Kidney capillary endothelial cell (primary cell): ENCODE measurements around the gene EDEM2.
"Not testable (repeated sequence)": the region's sequence is repeated elsewhere in the genome, so short reads cannot be mapped to it uniquely, and the experiment has no call there.

Source experiments
- DNase-seq: peaks from one replicate; pipeline ENCODE4 v3.0.0-alpha.2; 2018; ENCODE audit warnings: low spot score

The EDEM2 gene

DNA sequence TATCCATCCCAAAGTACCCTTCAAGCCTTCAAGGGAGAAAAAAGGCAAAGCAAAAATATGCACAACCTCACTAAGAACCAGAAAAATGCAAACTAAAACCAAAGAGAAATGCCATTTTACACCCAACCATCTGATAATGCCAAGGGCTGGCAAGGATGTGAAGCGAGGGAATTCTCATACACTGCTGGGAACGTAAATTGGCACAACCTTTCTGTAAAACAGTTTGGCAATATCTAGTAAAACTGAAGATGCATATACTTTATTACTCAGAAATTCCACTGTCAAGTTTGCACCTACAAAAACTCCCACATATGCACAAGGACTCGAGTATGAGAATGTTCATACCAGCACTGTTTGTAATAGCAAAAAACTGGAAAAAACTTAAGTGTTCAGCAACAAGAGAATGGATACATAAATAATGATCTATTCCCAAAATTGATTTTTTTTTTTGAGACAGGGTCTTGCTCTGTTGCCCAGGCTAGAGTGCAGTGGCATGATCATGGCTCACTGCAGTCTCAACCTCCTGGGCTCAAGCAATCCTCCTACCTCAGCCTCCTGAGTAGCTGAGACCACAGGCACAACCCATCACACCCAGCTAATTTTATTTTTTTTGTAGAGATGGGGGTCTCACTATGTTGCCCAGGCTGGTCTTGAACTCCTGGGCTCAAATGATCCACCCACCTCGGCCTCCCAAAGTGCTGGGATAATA is 21.7 kb upstream of the EDEM2 start:
- DNase-seq = not testable (repeated sequence)

GRCh38 chr20:35167787-35168186 is 20.7 kb upstream of the EDEM2 start:
- DNase-seq = no peak

GRCh38 chr20:35166242-35166830 is 19.2 kb upstream of the EDEM2 start:
- DNase-seq = peak; percentile 92

DNA sequence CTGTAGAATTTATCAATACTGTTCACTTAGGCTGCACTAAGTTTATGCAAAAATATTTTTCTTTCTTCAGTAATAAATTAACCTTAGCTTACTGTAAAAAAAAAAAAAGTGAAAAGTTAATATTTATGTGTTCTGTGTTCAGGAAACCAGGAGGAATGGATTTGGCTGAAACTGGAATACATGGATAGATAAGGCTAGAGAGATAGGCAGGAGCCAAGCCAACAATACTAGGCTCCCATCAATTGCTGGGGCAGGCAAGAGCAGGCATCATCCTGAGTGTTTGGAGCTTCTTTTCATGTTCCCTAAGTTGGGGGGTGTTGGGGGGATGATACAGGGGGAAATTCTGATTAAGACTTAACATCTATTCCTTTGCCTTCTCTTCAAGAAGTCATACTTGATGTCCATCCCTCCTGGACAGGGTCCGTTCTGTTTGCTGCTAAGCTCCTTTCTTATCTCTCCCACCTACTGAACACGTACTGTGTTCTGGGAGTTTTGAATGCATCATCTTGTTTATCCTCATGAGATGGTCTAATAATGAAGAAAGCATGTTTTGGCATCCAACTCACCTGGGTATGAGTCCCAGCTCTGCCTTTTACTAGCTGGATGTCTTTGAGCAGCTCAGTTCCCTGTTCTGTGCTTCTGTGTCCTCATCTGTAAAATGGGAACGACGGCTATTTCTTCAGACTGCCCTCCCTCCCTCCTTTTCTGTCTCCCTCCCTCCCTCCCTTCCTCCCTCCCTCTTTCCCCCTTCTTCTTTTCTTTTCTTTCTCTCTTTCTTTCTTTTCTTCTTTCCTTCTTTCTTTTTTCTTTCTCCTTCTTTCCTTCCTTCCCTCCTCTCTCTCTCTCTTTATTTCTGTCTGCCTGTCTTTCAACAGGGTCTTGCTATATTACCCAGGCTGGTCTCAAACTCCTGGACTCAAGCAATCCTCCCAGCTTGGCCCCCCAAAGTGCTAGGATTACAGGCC is 18.4 kb upstream of the EDEM2 start:
- DNase-seq = no peak

DNA sequence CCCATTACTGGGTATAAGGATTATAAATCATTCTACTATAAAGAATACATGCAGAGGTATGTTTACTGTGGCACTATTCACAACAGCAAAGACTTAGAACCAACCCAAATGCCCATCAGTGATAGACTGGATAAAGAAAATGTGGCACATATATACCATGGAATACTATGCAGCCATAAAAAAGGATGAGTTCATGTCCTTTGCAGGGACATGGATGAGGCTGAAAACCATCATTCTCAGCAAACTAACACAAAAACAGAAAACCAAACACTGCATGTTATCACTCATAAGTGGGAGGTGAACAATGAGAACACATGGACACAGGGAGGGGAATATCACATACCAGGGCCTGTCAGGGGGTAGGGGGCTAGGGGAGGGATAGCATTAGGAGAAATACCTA is 17.4 kb upstream of the EDEM2 start:
- DNase-seq = not testable (repeated sequence)

DNA sequence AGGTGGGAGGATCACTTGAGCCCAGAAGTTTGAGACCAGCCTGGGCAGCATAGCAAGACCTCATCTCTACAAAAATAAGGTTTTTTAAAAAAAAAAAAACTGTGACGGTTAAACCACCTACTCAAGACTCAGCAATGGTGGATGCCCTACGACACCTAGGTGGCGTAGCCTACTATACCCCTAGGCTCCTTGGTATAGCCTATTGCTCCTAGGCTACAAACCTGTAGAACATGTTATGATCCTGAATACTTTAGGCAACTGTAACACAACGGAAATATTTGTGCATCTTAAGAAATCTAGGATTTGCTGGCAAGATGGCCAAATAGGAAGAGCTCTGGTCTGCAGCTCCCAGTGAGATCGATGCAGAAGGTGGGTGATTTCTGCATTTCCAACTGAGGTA is 13.2 kb upstream of the EDEM2 start:
- not testable (repeated sequence) for DNase-seq

- DNase-seq = no peak
Measured at GRCh38 chr20:35156978-35157377, 9.8 kb upstream of the EDEM2 start.

GRCh38 chr20:35155936-35156335 is 8.8 kb upstream of the EDEM2 start:
- no peak for DNase-seq

- no peak for DNase-seq
Measured at GRCh38 chr20:35151736-35152135, 4.6 kb upstream of the EDEM2 start.

GRCh38 chr20:35150846-35151579 is 3.9 kb upstream of the EDEM2 start:
- DNase-seq = no peak

- peak; percentile 28 for DNase-seq
Measured at GRCh38 chr20:35147575-35148071, 487 bp upstream of the EDEM2 start.

DNA sequence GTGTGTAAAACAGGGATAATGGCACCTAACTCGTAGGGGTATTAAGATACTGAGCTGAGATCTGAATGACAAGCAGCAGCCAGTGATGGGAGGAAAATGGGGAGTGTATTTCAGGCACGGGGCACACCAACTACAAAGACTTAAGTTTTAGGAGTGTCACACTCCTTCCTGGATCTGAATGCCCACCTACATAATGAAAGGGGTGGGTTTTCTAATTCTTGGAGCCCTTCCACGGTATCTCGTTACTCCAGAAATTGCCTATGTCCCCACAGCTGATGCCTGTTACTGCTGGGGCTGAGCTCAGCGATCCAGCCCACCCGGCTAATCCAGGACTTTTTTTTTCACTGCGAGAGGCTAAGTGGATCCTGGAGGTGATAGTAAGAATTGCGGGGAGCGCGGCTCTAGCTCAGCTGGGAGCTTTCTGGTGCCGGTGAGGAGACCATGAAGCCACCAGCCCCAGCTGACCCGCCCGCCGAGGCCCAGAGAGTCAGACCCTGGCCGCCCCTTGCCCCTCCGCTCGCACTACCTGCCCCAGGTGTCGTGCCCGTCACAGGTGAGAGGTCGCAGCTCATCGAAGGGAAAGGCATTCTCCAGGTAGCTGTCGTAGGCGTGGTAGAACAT is 727 bp downstream of the EDEM2 start:
- DNase-seq = peak; percentile 20

DNA sequence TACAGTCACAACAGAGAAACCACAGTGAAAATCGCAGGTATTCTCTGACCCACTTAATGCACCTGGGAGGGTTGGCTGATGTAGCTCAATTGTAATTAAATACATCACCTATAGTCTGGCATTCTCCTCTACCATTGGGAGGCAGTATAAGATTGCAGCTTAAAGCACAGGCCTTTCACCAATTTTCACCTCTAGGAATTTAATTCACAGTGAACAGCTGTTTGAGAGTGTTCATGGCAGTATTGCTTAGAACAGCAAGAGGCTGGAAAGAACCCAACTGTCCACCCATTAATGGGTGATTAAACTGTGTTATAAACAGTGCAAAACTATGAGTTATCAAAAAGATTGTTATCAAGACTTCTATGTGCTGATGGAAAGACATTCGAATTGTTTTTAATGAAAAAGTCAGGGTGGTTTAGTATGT is 2.0 kb downstream of the EDEM2 start:
- DNase-seq = peak; percentile 51

GRCh38 chr20:35144694-35145093 is 2.4 kb downstream of the EDEM2 start:
- DNase-seq = no peak

GRCh38 chr20:35135867-35136586 is 11.1 kb downstream of the EDEM2 start:
- peak; percentile 93 for DNase-seq

DNA sequence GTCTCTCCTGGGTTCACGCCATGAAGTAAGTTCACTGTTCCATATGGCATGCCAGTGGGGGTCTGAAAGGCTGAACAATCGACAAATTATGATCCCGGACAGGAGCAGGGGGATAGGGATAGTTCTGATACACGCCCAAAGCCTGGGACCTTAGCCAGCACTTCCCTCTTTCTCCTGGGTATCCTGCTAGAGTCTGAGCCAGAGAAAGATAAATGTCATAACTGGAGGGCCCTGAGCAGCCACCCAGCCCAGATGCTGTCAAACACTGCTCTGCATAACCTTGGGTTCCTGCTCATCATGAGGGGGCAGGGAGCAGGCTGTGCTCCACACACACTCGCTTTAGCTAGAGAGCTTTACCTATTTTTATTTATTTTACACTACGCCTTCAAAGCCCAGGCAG is 12.3 kb downstream of the EDEM2 start:
- DNase-seq = no peak

GRCh38 chr20:35134472-35134871 is 12.7 kb downstream of the EDEM2 start:
- no peak for DNase-seq

GRCh38 chr20:35133735-35134134 is 13.4 kb downstream of the EDEM2 start:
- DNase-seq = no peak

- DNase-seq = no peak
Measured at GRCh38 chr20:35133031-35133430, 14.1 kb downstream of the EDEM2 start.

- no peak for DNase-seq
Measured at GRCh38 chr20:35131934-35132333, 15.2 kb downstream of the EDEM2 start.

GRCh38 chr20:35129647-35130069 is 17.5 kb downstream of the EDEM2 start:
- DNase-seq = peak; percentile 60
